Heart left ventricle (tissue), 16 donors: Measurements from ENCODE around the gene TTC23. TPM values are rescaled to one million over a fixed set of nuclear protein-coding genes. Genes with fewer than 3 reads are reported as not detected.

ENCODE experiments used
- ATAC-seq, 4 donors: fragments of 200-7000 bp; cut with Tn5 transposase; one replicate each; pipeline ENCODE4 v1.9.1; 2020 to 2022; ENCODE audit warnings: moderate library complexity in 4 of 4, mild to moderate bottlenecking in 3 of 4, moderate number of reproducible peaks in 1 of 4
- DNase-seq, 5 donors: peaks; one replicate each; pipeline ENCODE4 v3.0.0-alpha.2; 2020
- H3K27ac ChIP-seq, 12 donors: fragments of 200-600 bp; sonication (generic) in 4 of 12; one replicate each; pipeline versions ENCODE4 v1.5.0 to v1.8.0; 2016 to 2022; ENCODE audit warnings: mild to moderate bottlenecking in 2 of 12
- H3K27me3 ChIP-seq, 9 donors: fragments of 200-600 bp; sonication (generic) in 2 of 9; one replicate each; pipeline versions ENCODE4 v1.5.1 to v1.8.0; 2016 to 2022; ENCODE audit warnings: mild to moderate bottlenecking in 3 of 9
- H3K36me3 ChIP-seq, 9 donors: fragments of 200-600 bp; sonication (generic) in 2 of 9; one replicate each; pipeline versions ENCODE4 v1.5.0 to v1.8.0; 2018 to 2022; ENCODE audit warnings: mild to moderate bottlenecking in 2 of 9
- H3K4me1 ChIP-seq, 12 donors: fragments of 200-600 bp; sonication (generic) in 4 of 12; one replicate each; pipeline versions ENCODE4 v1.5.0 to v1.8.0; 2016 to 2022; ENCODE audit warnings: mild to moderate bottlenecking in 3 of 12
- H3K4me3 ChIP-seq, 12 donors: fragments of 200-600 bp; sonication (generic) in 4 of 12; one replicate each; pipeline versions ENCODE4 v1.5.0 to v1.8.0; 2017 to 2022; ENCODE audit warnings: mild to moderate bottlenecking in 9 of 12, moderate library complexity in 4 of 12
- H3K9me3 ChIP-seq, 12 donors: fragments of 200-600 bp; sonication (generic) in 4 of 12; one replicate each; pipeline versions ENCODE4 v1.5.0 to v1.8.0; 2016 to 2022; ENCODE audit warnings: mild to moderate bottlenecking in 1 of 12
- CTCF ChIP-seq, 12 donors: fragments of 200-600 bp; sonication (generic) in 4 of 12; IDR thresholded peaks; one replicate each; pipeline versions ENCODE4 v1.5.0 to v1.8.0; 2018 to 2022; ENCODE audit warnings: antibody characterized with exemption in 12 of 12, mild to moderate bottlenecking in 5 of 12
- POLR2A ChIP-seq, 2 donors: fragments of 450-650 bp; IDR thresholded peaks; one replicate each; pipeline ENCODE4 v1.6.1; 2017; ENCODE audit warnings: antibody characterized with exemption in 2 of 2, mild to moderate bottlenecking in 2 of 2, moderate library complexity in 2 of 2
- WGBS, 4 donors: extraction: QIAGEN DNeasy Blood & Tissue Kit in 2 of 4; methylation state at CpG; one replicate each; pipeline versions ENCODE4 v1.1.5 to v1.1.7; 2013 to 2018; 5-methylcytosine and 5-hydroxymethylcytosine counted together
- intact Hi-C, 10 donors: fragments of 100-400 bp; cut with DNase I; formaldehyde crosslinking; loops; one replicate each; pipeline versions ENCODE4 v1.11.1 to v1.14.2; 2022
- long read RNA-seq, 3 donors: library from polyadenylated mRNA; unstranded; transcript quantifications; one replicate each; pipeline ENCODE4 v2.0.0, GENCODE V29; 2020 to 2021
- polyA plus RNA-seq, 2 donors: library from polyadenylated mRNA; stranded (reverse); fragments of 200-250 nt; gene quantifications; one replicate each; pipeline ENCODE4 v1.2.3, GENCODE V29; 2013
- total RNA-seq, 9 donors: library from RNA; depleted of rRNA in 2 of 9; stranded (reverse); fragments of >200 nt in 2 of 9; fragmentation: NEBNext Ultra II Directional in 3 of 9; extraction: Animal tissue kit (Norgen Biotek cat#: 25700) in 3 of 9; gene quantifications; one replicate each; pipeline versions ENCODE4 v1.1.0 to v1.2.4, GENCODE V29; 2016 to 2023
- donor health status: ischemic (EF 13 %, LVEDD 7.1; RV severe dilation, severe dysfunction).
- donor health status: healthy with polysubstance abuse.
- donor health status: DM: no; HTN: yes; CAD: no.
- donor health status: DM: no; HTN: no; CAD: no.
- donor health status: ischemic (EF 25% LVEDD 6.9; RV normal size, moderate dysfunction).
- donor health status: ischemic (EF 25% LVEDD 5.7; RV mildly dilated, moderate dysfunction).
- donor health status: healthy.
- donor health status: DM: yes; HTN: yes; CAD: no.
- donor health status: ischemic (EF 35%, LVEDD 5.7; RV mildly dilated, moderate dysfunction).
- donor health status: nonischemic (EF 11% LVEDD 7.7; RV severe dilation, severe dysfunction).
- donor health status: DM: yes; HTN: yes; CAD: no.
- donor health status: PGD.
- donor health status: ischemic (EF 29% LVEDD 5.4; RV normal size, mild dysfunction).
- donor health status: nonischemic (EF 23%, LVEDD 6.1; RV moderate dilation, normal function).

The TTC23 gene
- total RNA-seq (10 to 100 TPM in 8 of 9 donors, 1 to 10 TPM in 1; 9.3 to 19.5 (median 12.4) TPM), polyA plus RNA-seq (1 to 10 TPM; 5.7 to 8.9 TPM)
- long read RNA-seq, donor 1, partial matches to known transcripts = 1 of 5 reads
- long read RNA-seq, donor 1, other reads (novel, unspliced or antisense) = 4 of 5 reads
- long read RNA-seq, donor 2, partial matches to known transcripts = 7 of 27 reads
- long read RNA-seq, donor 2, other reads (novel, unspliced or antisense) = 20 of 27 reads
- long read RNA-seq, donor 3, partial matches to known transcripts = 3 of 11 reads
- long read RNA-seq, donor 3, other reads (novel, unspliced or antisense) = 8 of 11 reads

- Histone ChIP-seq H3K4me1 (peaks cover 0 to 48% (median 23%) of the 10 kb centered on the region in 12 donors), H3K27ac (peak within 1 kb of the TSS; percentile 87 to 97 (median 92)), H3K27me3 (no peaks in the 10 kb centered on the region), H3K36me3 (peaks cover 0 to 9% (median 0%) of the 10 kb centered on the region in 9 donors), H3K9me3 (no peaks in the 10 kb centered on the region), H3K4me3 (peak within 1 kb of the TSS; percentile 43 to 87 (median 74))
- WGBS, 4 donors = 1 to 15% (median 3%) methylated on average over 14 of the region's 14 CpGs
- peak in 2 of 5 donors; percentile 27 to 48 for DNase-seq
- TF ChIP-seq CTCF (IDR thresholded peaks at IDR 0.05) = no peak
- peak in 1 of 2 donors; percentile 28 for TF ChIP-seq POLR2A (IDR thresholded peaks at IDR 0.05)
- intact Hi-C loops = no loop called here
- ATAC-seq = peak; percentile 22 to 45 (median 36)
These were observed at the start of gene TTC23 for GRCh38 chr15:99249270-99249841. TTC23 (minus strand) TSS chr15:99249581; CDS start chr15:99228712, 20,869 bp downstream.

- peaks cover 0 to 6% (median 0%) of the 10 kb centered on the region in 12 donors for H3K9me3 ChIP-seq
- TF ChIP-seq POLR2A (IDR thresholded peaks at IDR 0.05) = no peak
- no peak for TF ChIP-seq CTCF (IDR thresholded peaks at IDR 0.05)
- H3K27ac ChIP-seq = no peak overlapping the region
- 86 to 95% (median 92%) methylated on average over 2 of the region's 2 CpGs for WGBS, 4 donors
- DNase-seq = no peak
- intact Hi-C loops = loop anchor here in 4 of 10 donors (10.0 kb wide), 4 partner anchors 48 to 268 kb away; partner anchors contain the start of gene MEF2A (in 1 of the 4)
- peaks cover 0 to 10% (median 4%) of the 10 kb centered on the region in 9 donors for H3K36me3 ChIP-seq
- no peak overlapping the region for H3K4me3 ChIP-seq
- H3K27me3 ChIP-seq = no peaks in the 10 kb centered on the region
- no peak for ATAC-seq
- no peaks in the 10 kb centered on the region for H3K4me1 ChIP-seq
These were observed 47.0 kb upstream of the TTC23 start for GRCh38 chr15:99296386-99296785.

- Histone ChIP-seq H3K4me1 (no peaks in the 10 kb centered on the region), H3K4me3 (no peak overlapping the region), H3K27ac (no peak overlapping the region), H3K27me3 (no peaks in the 10 kb centered on the region), H3K36me3 (peaks cover 0 to 14% (median 4%) of the 10 kb centered on the region in 9 donors), H3K9me3 (peaks cover 0 to 6% (median 0%) of the 10 kb centered on the region in 12 donors)
- intact Hi-C loops = loop anchor here in 4 of 10 donors (10.0 kb wide), 4 partner anchors 49 to 269 kb away; partner anchors contain the start of gene MEF2A (in 1 of the 4)
- DNase-seq (no peak), ATAC-seq (no peak)
- TF ChIP-seq POLR2A (IDR thresholded peaks at IDR 0.05) (no peak), CTCF (IDR thresholded peaks at IDR 0.05) (no peak)
These were observed 46.5 kb upstream of the TTC23 start for GRCh38 chr15:99295840-99296239.

- H3K36me3 ChIP-seq = peaks cover 0 to 23% (median 4%) of the 10 kb centered on the region in 9 donors
- ATAC-seq (no peak), DNase-seq (no peak)
- no peak overlapping the region for H3K4me3 ChIP-seq
- H3K27ac ChIP-seq = no peak overlapping the region
- TF ChIP-seq POLR2A (IDR thresholded peaks at IDR 0.05) = no peak
- no peak for TF ChIP-seq CTCF (IDR thresholded peaks at IDR 0.05)
- intact Hi-C loops = loop anchor here in 4 of 10 donors (10.0 kb wide), 4 partner anchors 53 to 273 kb away; partner anchors contain the start of gene MEF2A (in 1 of the 4)
- peaks cover 0 to 6% (median 0%) of the 10 kb centered on the region in 12 donors for H3K9me3 ChIP-seq
- H3K4me1 ChIP-seq = peaks cover 0 to 5% (median 0%) of the 10 kb centered on the region in 12 donors
- no peaks in the 10 kb centered on the region for H3K27me3 ChIP-seq
These were observed 42.3 kb upstream of the TTC23 start for GRCh38 chr15:99291643-99292042.
